Mesendoderm (in vitro differentiated cells): Measurements from ENCODE around the gene TFAP2A.

ENCODE experiments used
- DNase-seq: peaks from one replicate; pipeline ENCODE4 v3.0.0; 2013
- H2AK5ac ChIP-seq: 2 replicates; pipeline ENCODE4 v1.6.1; 2013; ENCODE audit warnings: low read length, inconsistent platforms
- H2BK120ac ChIP-seq: 2 replicates; pipeline ENCODE4 v1.6.1; 2013; ENCODE audit warnings: low read depth, mild to moderate bottlenecking, low read length, moderate library complexity, mixed read lengths
- H2BK15ac ChIP-seq: replicated peaks from 2 replicates; pipeline ENCODE4 v1.6.1; 2013; ENCODE audit warnings: low read depth, mild to moderate bottlenecking, moderate library complexity
- H2BK5ac ChIP-seq: 2 replicates; pipeline ENCODE4 v1.6.1; 2013; ENCODE audit warnings: low read length, inconsistent platforms
- H3K18ac ChIP-seq: 2 replicates; pipeline ENCODE4 v1.6.1; 2013; ENCODE audit warnings: mild to moderate bottlenecking, low read length, mixed read lengths
- H3K23ac ChIP-seq: one replicate; pipeline ENCODE4 v1.6.1; 2013; ENCODE audit warnings: low read length
- H3K27ac ChIP-seq: 2 replicates; pipeline ENCODE4 v1.5.1; 2013; ENCODE audit warnings: low read depth, mild to moderate bottlenecking, inconsistent platforms, low read length, moderate library complexity
- H3K27me3 ChIP-seq: 2 replicates; pipeline ENCODE4 v1.6.1; 2013; ENCODE audit warnings: low read length, control low read depth, mild to moderate bottlenecking, inconsistent platforms; ENCODE audit not compliant: insufficient read depth, poor library complexity
- H3K36me3 ChIP-seq: 2 replicates; pipeline ENCODE4 v1.6.1; 2013; ENCODE audit warnings: low read length, inconsistent platforms; ENCODE audit not compliant: control insufficient read depth, insufficient read depth
- H3K4ac ChIP-seq: one replicate; pipeline ENCODE4 v1.6.1; 2013; ENCODE audit warnings: low read depth, mild to moderate bottlenecking, low read length, moderate library complexity
- H3K4me1 ChIP-seq: 2 replicates; pipeline ENCODE4 v1.6.1; 2013; ENCODE audit warnings: low read depth, low read length, inconsistent platforms; ENCODE audit not compliant: control insufficient read depth
- H3K4me2 ChIP-seq: 2 replicates; pipeline ENCODE4 v1.6.1; 2013; ENCODE audit warnings: low read length
- H3K4me3 ChIP-seq: 2 replicates; pipeline ENCODE4 v1.5.1; 2013; ENCODE audit warnings: mild to moderate bottlenecking, low read length
- H3K56ac ChIP-seq: one replicate; pipeline ENCODE4 v1.6.1; 2013; ENCODE audit warnings: low read length
- H3K79me1 ChIP-seq: 2 replicates; pipeline ENCODE4 v1.6.1; 2013; ENCODE audit warnings: low read length, inconsistent platforms
- H3K79me2 ChIP-seq: 2 replicates; pipeline ENCODE4 v1.6.1; 2013; ENCODE audit warnings: mild to moderate bottlenecking, low read length; ENCODE audit not compliant: control insufficient read depth, insufficient read depth
- H3K9ac ChIP-seq: 2 replicates; pipeline ENCODE4 v1.6.1; 2013; ENCODE audit warnings: low read length, inconsistent platforms
- H4K5ac ChIP-seq: one replicate; pipeline ENCODE4 v1.6.1; 2013; ENCODE audit warnings: low read length
- H4K8ac ChIP-seq: one replicate; pipeline ENCODE4 v1.6.1; 2013; ENCODE audit warnings: low read depth, mild to moderate bottlenecking, control low read depth, low read length, moderate library complexity
- WGBS: extraction: QIAGEN DNeasy Blood & Tissue Kit; methylation state at CpG from one replicate; pipeline ENCODE4 v1.1.7; 2013; ENCODE audit warnings: low lambda C conversion rate, missing lambda C conversion rate; ENCODE audit not compliant: insufficient coverage; ENCODE audit errors: extremely low coverage; 5-methylcytosine and 5-hydroxymethylcytosine counted together

TFAP2A gene

DNA sequence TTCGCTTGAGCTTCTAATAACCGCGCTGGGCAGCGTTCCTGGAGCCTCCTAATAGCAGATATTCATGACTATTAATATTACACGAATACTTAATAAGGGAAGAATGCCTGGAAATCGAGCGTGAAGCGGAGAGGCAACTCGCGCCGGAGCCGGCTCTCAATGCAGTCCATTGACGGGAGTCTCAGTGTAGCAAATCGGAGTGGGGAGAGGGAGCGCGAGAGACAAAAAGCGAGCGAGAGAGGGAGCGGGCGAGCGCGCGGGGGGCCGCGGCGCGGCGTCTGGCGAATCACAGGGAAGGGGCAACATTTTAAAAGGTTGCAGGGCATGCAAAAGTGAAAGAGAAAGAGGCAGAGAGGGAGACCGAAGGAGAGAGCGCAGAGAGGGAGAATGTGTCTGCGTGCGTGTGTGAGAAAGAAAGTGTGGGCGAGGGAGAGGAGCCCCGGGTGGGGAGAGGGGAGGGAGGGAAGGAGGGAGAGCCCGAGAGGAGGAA is 2.9 kb downstream of the TFAP2A start:
- Histone ChIP-seq H2BK15ac (no peak overlapping the region), H3K9ac (peak overlapping the region; percentile 73), H3K4ac (no peak overlapping the region), H3K27ac (peak overlapping the region; percentile 60), H4K8ac (no peak overlapping the region), H3K23ac (no peak overlapping the region), H4K5ac (no peak overlapping the region), H2BK5ac (peak overlapping the region; percentile 64), H3K27me3 (peaks cover 3% of the 10 kb centered on the region), H2AK5ac (no peak overlapping the region), H3K18ac (peak overlapping the region; percentile 42), H3K4me2 (peak overlapping the region; percentile 82), H3K56ac (peak overlapping the region; percentile 91), H3K4me1 (peaks cover 3% of the 10 kb centered on the region), H2BK120ac (peak overlapping the region; percentile 14), H3K79me2 (peaks cover 32% of the 10 kb centered on the region), H3K4me3 (peak overlapping the region; percentile 63), H3K79me1 (no peaks in the 10 kb centered on the region), H3K36me3 (no peaks in the 10 kb centered on the region)
- WGBS, result no CpG with 5 or more reads among the region's 36 CpGs
- DNase-seq, result peak; percentile 93

DNA sequence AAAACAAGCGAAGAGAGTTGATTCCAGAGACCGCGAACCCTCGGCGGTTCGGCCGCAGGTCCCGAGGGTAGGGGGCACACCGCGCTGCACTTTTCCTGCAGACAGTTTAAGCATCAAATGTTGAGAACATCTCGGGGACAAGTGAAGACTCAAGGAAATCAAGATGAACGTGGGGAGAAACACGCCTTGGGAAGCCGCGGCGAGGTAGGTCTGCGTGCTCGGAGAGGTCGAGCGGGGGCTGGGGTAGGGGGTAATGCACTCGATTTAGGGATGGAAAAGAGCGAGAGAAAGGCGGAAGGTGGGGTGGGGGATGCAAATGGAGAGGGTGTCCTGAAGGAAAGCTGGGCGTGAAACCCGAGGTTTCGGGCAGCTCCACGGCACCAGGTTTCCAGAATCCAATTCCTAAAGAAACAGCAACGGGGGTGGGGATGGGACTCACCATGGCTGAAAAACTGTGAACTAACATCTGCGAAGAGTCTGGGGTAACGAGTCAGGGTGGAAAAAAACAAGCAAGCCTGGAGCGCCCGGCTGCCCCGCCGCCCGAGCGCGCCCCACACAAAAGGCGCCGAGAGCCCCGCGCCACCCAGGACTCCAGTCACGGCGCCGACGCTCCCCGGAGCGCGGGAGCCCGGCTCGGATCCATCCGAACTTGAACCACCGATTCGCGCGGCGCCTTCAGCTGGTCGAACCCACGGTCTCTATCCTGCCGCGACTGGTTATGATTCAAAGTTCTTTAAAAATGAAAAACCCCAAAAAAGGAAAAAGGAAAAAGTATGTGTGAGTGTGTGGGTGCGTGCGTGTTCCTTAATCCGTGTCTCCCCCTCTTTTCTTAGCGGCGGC is 3.5 kb downstream of the TFAP2A start:
- H3K27ac ChIP-seq, result peak overlapping the region; percentile 60
- H3K36me3 ChIP-seq, result no peaks in the 10 kb centered on the region
- peak overlapping the region; percentile 91 for H3K56ac ChIP-seq
- H3K23ac ChIP-seq, result peak overlapping the region; percentile 16
- H3K4me2 ChIP-seq, result peak overlapping the region; percentile 82
- H3K79me2 ChIP-seq, result peaks cover 32% of the 10 kb centered on the region
- H2BK120ac ChIP-seq, result peak overlapping the region; percentile 14
- H3K4me3 ChIP-seq, result peak overlapping the region; percentile 63
- H4K5ac ChIP-seq, result no peak overlapping the region
- no peaks in the 10 kb centered on the region for H3K79me1 ChIP-seq
- H2BK15ac ChIP-seq, result no peak overlapping the region
- peak overlapping the region; percentile 42 for H3K18ac ChIP-seq
- no peak overlapping the region for H2BK5ac ChIP-seq
- peaks cover 3% of the 10 kb centered on the region for H3K27me3 ChIP-seq
- peak overlapping the region; percentile 73 for H3K9ac ChIP-seq
- no peak overlapping the region for H4K8ac ChIP-seq
- DNase-seq, result peak; percentile 59
- no CpG with 5 or more reads among the region's 65 CpGs for WGBS
- no peak overlapping the region for H2AK5ac ChIP-seq
- H3K4ac ChIP-seq, result peak overlapping the region; percentile 70
- peaks cover under 1% of the 10 kb centered on the region for H3K4me1 ChIP-seq

- H3K27ac ChIP-seq, result no peak overlapping the region
- WGBS, result no CpG with 5 or more reads among the region's 36 CpGs
- no peak overlapping the region for H3K4me3 ChIP-seq
These were observed 4.4 kb downstream of the TFAP2A start for GRCh38 chr6:10410207-10411050.

DNA sequence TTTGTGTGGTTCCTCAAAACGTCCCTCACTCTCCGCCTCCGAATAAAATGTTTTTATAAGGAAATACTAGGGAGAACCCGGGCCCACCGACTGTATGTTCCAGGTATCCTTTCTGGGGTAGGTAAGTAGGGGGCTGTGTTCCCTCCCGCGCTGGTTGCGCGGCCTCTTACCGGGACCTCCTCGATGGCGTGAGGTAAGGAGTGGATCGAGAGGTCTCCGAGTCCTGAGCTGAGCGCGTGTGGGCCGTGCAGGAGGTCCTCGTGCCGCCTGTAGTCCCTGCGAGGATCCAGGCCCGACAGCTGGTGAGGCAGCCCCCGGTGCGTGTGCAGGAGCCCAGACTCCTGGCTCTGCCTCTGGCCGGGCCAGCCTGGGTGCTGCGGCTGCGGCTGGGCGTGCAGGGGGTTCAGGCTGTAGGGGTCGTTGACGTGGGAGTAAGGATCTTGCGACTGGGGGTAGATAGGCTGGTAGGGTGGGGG is 5.1 kb downstream of the TFAP2A start:
- no peak overlapping the region for H2AK5ac ChIP-seq
- H4K8ac ChIP-seq, result no peak overlapping the region
- H3K4me1 ChIP-seq, result no peaks in the 10 kb centered on the region
- no peak overlapping the region for H2BK5ac ChIP-seq
- WGBS, result no CpG with 5 or more reads among the region's 30 CpGs
- peak overlapping the region; percentile 4 for H3K18ac ChIP-seq
- H3K4me2 ChIP-seq, result peak overlapping the region; percentile 20
- no peak overlapping the region for H3K23ac ChIP-seq
- peak overlapping the region; percentile 58 for H3K9ac ChIP-seq
- H2BK15ac ChIP-seq, result no peak overlapping the region
- H3K79me1 ChIP-seq, result peaks cover 3% of the 10 kb centered on the region
- H3K4ac ChIP-seq, result no peak overlapping the region
- H3K27me3 ChIP-seq, result peaks cover 3% of the 10 kb centered on the region
- no peak overlapping the region for H4K5ac ChIP-seq
- no peak overlapping the region for H2BK120ac ChIP-seq
- H3K27ac ChIP-seq, result no peak overlapping the region
- H3K4me3 ChIP-seq, result no peak overlapping the region
- H3K79me2 ChIP-seq, result peaks cover 29% of the 10 kb centered on the region
- H3K36me3 ChIP-seq, result no peaks in the 10 kb centered on the region
- peak overlapping the region; percentile 87 for H3K56ac ChIP-seq
- DNase-seq, result peak; percentile 35

More at GRCh38 chr6:10410207-10411050, 4.4 kb downstream of the TFAP2A start:
- H3K4me1 ChIP-seq, result no peaks in the 10 kb centered on the region
- no peak overlapping the region for H2BK120ac ChIP-seq
- H3K27me3 ChIP-seq, result peaks cover 3% of the 10 kb centered on the region
- peak overlapping the region; percentile 87 for H3K56ac ChIP-seq
- no peak overlapping the region for H2BK15ac ChIP-seq
- H3K9ac ChIP-seq, result peak overlapping the region; percentile 56
- no peak overlapping the region for H4K8ac ChIP-seq
- H3K79me2 ChIP-seq, result peaks cover 29% of the 10 kb centered on the region
- H3K79me1 ChIP-seq, result no peaks in the 10 kb centered on the region
- H2AK5ac ChIP-seq, result no peak overlapping the region
- H3K4ac ChIP-seq, result peak overlapping the region; percentile 70
- no peak overlapping the region for H2BK5ac ChIP-seq
- peak overlapping the region; percentile 4 for H3K18ac ChIP-seq
- H4K5ac ChIP-seq, result no peak overlapping the region
- no peaks in the 10 kb centered on the region for H3K36me3 ChIP-seq
- no peak overlapping the region for H3K23ac ChIP-seq
- H3K4me2 ChIP-seq, result peak overlapping the region; percentile 29
- no peak for DNase-seq

DNA sequence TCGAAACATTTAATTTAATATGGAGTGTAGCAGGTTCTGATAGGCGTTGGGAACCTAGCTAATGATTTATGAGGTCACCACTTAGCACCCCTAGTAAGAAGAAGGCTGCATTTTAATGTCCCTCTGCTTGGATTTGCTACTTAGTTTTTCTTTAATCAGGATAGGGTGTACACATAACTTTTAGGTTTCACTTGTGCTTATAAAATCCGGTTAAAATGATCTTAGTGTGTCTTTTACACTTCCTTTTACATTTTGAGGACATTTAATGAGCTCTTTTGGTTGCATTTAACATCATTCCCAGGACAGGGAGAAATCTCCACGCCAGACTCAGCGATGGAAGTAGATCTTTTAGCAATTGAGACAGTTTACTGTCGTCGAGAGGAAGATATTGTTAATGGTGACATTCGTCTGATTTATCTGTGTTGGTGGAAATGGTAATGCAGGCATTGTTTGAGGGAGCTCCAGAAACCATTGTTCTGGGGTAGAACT is 5.6 kb downstream of the TFAP2A start:
- Histone ChIP-seq H3K9ac (no peak overlapping the region), H3K4me2 (no peak overlapping the region), H3K18ac (peak overlapping the region; percentile 4), H3K4ac (no peak overlapping the region), H2BK120ac (no peak overlapping the region), H3K79me1 (peaks cover 3% of the 10 kb centered on the region), H3K4me1 (no peaks in the 10 kb centered on the region), H3K27ac (no peak overlapping the region), H3K23ac (no peak overlapping the region), H3K4me3 (no peak overlapping the region), H3K79me2 (peaks cover 24% of the 10 kb centered on the region), H4K8ac (no peak overlapping the region), H3K56ac (peak overlapping the region; percentile 87), H2BK5ac (no peak overlapping the region), H4K5ac (no peak overlapping the region), H3K36me3 (no peaks in the 10 kb centered on the region), H2BK15ac (no peak overlapping the region), H2AK5ac (no peak overlapping the region), H3K27me3 (peaks cover 3% of the 10 kb centered on the region)
- no CpG with 5 or more reads among the region's 8 CpGs for WGBS
- DNase-seq, result peak; percentile 35
